ENCODE measurements around the gene DYSF. TPM values are rescaled to one million over a fixed set of nuclear protein-coding genes. Genes with fewer than 3 reads are reported as not detected.

Gene DYSF
- total RNA-seq, 1 donor from 2014 or later: 15.2 TPM

DNA sequence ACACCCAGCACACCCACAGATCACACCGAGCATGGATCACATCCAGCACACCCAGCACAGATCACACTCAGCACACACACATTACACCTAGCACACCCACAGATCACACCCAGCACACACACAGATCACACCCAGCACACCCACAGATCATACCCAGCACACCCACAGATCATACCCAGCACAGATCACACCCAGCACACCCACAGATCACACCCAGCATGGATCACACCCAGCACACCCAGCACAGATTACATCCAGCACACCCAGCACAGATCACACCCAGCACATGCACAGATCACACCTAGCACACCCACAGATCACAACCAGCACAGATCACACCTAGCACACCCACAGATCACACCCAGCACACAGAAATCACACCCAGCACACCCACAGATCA, 118.6 kb downstream of the DYSF start:
- no peak for DNase-seq (ENCODE audit: low spot score)

DNA sequence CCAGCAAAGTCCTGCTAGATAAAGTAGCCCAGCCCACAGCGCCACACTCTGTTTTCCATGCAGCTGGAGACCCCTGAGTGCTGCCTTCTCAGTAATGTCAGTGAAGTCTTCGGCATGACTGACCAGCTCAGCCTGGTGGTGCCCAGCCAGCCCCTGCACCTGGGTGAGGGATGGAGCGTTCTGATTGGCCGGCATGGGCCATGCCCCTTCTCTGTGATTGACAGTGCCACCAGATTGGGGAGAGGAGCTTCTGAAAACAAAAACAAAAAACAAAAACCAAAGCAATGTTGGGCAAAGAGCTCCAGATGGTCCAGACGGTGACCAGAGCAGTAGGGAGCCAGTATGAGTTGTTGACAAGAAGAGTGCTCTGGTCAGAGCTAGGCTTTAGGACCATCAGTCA, 122.6 kb downstream of the DYSF start:
- no peak for DNase-seq (ENCODE audit: low spot score)

DNA sequence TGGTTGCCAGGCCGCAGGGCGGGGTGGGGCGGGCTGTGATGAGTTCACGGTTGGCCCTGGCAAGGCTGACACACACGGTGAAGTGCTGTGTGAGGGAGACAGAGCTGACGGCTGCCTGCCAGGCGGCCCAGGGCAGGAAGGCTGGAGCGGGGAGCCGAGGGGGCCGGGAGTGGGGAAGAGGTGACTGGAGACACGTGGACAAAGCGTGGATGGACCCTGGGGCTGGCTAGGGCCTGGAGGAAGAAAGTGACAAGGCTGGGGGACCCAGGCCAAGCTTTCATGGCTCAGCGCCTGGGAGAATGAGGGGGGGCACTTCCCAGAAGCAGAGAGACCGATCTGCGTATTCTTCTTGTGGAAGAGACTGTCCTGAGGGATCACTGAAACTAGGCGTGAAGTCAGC, 123.2 kb downstream of the DYSF start:
- no peak for DNase-seq (ENCODE audit: low spot score)

DNA sequence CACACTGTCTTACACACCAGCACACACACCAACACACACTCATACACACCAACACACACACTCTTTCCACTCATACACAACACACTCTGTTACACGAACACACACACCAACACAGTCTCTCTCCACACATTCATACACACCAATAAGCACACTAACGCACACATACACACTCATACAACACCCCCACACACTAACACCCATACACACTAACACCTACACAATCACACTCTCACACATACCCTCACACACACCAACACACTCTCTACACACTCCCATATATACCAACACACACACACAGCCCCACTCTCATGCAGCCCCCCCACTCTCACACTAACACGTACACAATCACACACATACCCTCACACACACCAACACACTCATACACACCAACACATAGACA, 123.8 kb downstream of the DYSF start:
- no peak for DNase-seq (ENCODE audit: low spot score)

DNA sequence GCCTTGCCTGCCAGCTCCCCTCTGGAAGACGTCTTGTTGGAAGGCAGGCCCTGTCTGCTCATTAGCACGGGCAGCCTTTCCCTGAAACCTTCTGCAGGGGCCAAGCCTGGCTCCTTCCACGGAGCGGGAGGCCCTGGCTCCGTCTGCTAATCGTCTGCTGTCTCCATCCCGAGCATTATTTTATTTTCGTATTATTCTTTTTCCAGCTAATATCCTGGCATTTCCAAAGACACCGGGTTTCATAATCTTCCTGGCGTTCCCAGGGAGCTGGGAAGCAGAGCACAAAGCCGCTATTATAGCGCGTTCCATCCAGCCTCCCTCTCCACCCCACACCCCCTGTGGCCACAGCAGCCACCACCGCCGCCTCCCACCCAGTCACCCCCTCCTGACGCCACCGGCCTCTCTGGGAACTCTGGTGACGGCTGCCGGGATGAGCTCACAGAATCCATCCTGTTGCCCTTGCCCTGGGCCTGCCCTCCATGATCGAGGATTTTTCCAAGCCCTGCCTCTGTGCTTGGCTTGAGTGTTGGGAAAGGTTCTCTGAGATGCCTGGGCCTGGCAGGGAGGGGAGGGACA, 125.5 kb downstream of the DYSF start:
- DNase-seq (ENCODE audit: low spot score): no peak

DNA sequence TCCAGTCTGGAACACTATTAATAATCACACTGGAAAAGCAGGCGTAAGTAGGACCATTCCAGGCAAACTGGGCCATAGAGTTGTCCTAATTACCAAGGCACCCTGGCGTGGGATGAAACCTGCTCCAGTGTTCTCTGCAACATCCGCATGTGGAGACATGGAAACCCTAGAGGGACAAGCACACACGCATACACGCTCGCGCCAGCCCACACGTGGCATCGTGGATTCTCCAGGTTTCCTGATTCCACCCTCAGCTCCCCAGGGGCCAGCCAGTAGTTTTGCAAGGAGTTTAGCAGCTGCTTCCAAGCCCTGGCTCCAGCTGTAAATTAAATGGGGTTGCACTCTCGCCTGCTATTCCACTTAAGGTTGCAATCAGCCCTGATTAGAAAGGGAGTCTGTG, 127.7 kb downstream of the DYSF start:
- DNase-seq (ENCODE audit: low spot score): no peak

DNA sequence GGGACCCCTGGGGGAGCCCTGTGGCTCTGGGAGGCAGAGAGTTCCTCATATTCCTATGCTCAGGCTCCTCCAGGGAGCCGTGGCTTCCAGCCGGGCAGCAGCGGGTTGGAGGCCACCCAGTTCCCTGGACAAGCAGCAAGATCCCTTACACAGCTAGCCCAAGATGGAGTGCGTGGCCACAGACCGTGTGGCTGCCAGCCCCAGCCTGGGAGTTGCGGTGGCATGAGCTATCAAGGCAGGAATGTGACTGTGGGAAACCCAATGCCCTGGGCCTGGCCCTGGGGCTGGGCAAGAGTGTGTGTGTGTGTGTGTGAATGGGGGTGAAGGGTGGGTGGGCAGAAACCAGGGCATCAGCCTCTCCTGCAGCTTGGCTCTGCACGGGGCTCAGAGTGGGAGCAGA, 130.5 kb downstream of the DYSF start:
- DNase-seq (ENCODE audit: low spot score): no peak

DNA sequence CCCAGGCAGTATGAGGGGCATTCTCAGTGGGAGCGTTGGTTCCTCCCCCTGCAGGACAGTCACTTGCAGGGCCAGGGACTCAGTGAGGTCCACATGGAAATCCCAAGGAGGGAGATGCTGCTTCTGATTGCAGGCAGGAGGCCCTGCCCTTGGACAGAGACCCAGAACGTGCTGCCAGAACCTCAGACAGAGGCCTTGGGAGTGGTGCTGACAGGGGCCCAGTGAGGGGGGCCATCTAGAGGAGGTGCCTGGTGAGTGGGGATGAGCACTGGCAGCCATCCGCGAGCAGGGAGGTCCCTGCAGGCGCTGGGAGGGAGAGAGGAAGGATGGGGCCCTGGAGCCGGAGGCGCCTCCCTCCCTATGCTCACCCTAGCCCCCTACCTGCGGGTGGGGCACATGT, 133.1 kb downstream of the DYSF start:
- no peak for DNase-seq (ENCODE audit: low spot score)

DNA sequence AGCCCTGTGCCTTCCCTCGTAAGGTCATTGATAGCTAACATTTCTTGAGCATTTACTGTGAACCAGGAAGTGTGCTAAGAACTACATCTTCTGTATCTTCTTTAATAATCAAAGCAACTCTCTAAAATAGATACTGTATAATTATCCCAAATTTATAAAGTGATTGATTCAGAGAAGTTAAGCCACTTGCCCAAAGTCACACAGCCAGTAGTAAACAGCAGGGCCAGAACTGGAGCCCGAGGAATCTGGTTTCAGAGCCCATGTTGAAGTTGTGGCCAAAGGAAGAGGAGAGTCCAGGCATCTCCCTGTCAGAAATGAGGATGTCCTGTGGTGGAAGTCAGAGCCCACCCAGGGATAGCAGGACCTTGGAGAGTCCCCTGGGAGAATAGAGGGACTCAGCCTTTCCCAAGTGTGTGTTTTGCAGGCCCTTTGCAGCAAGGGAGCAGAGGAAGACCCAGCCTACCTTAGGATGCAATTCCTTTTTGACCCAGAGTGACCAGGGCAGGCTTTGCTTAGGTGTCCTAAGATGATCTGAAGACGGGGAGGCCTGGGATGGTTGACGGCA, 134.2 kb downstream of the DYSF start:
- DNase-seq (ENCODE audit: low spot score): no peak

DNA sequence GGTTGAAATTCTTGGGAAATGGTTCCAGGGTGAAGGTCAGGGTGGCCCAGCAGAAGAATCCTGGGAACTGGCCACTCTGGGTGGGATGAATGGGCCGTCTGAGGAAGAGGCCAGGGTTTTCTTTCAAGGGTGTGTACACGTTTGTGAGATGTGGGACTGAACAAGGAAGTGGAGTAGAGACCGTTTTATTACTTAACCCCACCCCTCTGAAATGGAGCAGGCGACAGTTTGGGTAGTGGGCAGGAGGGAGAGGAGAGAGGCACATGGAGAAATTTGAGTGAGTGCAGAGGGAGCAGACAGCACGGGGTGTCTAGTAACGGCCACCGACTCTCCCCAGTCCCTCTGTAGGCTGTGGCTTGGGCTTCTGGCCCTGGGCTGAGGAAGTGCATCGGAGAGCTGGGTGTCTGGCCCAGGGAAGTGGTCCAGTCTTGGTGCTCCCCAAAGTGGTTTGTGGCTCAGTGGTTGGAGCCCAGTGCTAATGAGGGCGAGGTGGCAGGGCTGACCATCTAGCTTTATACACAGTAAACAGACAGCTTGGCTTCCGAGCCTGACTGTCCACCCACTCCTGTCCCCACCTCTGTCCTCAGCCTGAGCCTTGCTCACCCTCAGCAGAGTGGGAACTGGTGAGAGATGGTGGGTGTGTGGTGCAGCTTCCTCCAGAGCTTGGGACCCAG, 135.3 kb downstream of the DYSF start:
- no peak for DNase-seq (ENCODE audit: low spot score)

DNA sequence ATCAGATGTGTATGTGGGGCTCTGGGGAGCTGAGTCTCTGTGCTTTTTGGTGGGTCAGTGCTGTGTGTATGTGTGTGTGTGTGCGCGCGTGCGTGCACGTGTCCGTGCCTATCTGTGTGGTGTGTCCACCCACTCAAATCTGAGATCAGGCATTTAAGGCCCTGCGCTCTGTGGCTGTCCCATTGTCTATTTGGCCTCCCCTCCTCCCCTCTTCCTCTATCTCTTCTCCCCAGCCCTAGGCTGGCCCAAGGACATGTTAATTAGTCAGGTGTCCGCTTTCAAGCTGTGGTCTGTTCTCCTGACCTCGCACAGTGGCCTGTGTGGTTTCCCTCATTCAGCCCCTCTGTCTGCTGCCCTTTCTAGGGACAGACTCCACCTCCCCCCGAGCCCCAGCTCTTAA, 136.4 kb downstream of the DYSF start:
- DNase-seq (ENCODE audit: low spot score): no peak

DNA sequence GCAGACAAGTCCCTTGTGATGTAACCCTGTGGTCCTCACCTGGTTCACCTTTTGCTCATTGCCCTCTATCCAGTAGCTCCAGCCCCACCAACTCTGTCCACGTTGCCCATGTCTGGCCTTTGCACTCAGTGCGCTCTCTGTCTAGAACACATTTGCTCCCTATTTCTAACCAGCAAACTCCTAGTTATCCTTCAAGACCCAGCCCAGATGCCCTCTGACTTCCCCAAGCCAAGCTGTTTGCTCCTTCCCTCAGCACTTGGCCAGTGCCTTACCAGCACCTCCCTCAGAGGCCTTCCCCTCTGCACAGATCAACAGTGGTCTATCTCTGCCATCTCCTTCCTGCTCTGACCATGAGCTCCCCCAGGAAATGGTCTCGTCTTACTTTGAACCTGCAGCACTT, 137.7 kb downstream of the DYSF start:
- DNase-seq (ENCODE audit: low spot score): no peak

DNA sequence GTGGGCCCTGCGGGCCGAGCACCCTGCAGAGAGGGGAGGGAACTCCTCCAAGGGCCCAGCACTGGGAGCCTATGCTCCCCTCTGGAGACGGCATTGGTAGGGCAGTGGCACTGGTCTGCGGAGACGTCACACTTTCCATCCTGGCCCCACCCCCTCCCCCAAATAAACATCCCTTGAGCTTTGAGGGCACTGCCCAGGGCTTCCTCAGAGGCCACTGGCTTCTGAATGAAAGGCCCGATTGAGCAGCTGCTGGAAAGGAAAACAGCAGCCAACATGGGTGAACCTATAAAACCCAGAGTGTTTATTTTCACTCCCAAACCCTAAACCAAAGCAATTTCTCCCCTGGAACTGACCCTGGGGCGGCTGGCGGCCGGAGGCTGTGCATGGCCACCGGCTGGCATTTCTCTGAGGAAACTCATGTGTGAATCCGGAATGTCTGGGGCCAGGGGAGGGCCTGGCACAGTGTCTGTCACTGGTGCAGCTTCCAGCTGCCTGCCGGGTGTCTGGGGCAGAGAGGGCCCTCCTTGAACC, 138.9 kb downstream of the DYSF start:
- no peak for DNase-seq (ENCODE audit: low spot score)

DNA sequence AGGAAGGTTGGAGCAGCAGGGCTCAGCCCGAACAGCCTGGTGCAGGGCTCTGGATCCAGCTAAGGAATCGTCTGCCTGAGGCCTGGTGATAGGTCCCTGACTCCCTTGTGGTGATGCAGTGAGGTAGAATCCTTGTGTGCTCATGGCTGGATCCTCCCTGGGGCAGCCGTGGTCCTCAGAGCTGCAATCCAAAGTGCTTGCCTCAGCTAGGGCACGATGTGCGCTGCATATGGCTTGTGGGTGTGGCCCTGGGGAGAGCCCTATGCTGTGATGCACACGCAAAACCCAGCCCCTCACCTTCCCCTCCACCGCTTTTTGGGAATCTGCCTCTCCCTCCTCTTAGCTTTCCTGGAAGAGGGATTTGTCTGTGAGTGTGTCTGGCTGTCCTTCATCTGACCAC, 142.2 kb downstream of the DYSF start:
- no peak for DNase-seq (ENCODE audit: low spot score)

DNA sequence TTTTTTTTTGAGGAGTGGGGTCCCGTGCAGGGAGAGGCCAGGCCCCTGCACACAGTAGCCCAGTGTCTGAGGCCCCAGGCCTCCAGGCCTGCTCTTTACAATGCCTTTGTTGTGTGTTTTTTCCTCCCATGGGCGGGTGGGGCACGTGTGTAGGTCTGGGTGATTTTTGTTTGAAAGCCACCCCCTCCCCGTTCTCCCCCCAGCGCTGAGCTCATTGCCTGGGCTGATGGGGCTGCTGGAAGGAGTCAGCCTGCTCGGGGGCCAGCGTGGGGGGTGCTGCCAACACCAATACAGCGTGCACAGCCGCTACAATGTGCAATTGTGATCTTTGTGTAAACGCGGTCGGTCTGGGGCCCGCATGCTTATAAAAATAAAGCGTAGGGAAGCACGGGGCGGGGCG, 142.7 kb downstream of the DYSF start:
- DNase-seq (ENCODE audit: low spot score): no peak

DNA sequence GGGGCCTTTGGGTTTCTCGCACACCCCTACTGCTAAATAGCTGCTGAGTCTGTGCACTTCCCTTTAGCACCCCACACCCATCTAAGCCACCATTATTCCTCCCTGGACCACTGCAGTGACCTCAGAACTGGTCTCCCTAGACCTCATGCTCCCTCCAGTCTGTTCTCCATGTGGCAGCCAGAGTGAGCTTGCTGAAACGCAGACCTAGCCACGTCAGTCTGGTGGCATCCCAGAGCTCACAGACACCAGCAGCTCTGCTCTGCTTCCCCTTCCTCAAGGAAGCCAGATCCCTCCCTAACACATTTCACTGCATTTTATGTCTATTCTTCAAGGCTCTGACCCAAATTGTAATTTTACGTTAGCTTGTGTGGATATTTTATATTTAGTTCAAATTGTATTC, 144.4 kb downstream of the DYSF start:
- DNase-seq (ENCODE audit: low spot score): no peak

DNA sequence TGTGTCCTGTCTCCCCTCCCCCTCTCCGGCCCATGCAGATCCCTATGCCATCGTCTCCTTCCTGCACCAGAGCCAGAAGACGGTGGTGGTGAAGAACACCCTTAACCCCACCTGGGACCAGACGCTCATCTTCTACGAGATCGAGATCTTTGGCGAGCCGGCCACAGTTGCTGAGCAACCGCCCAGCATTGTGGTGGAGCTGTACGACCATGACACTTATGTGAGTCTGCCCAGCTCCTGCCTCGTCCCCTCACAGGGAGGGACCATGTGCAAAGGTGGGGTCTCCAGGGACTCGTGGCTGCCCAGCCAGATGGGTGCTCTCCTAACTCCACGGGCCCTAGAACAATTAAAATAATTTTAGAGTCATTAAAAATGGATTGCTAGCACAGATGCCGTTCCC, 145.2 kb downstream of the DYSF start:
- no peak for DNase-seq (ENCODE audit: low spot score)

DNA sequence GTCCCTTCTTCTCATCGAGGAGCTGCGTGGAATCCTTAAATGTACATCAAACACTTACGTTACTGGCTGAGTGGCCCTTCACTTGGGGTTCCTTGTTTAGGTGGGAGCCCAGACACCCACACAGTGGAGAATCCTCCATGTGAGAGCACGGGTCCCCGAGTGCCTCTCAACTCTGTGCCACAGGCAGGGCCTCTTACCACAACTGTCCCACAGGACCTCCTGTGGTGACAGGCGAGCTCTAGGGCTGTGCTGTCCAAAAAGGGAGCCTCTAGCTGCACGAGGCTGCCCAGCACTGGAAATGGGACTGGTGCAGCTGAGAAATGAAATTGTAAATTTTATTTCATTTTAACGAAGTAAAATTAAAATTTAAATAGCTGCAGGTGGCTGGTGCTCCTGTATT, 145.7 kb downstream of the DYSF start:
- DNase-seq (ENCODE audit: low spot score): no peak

DNA sequence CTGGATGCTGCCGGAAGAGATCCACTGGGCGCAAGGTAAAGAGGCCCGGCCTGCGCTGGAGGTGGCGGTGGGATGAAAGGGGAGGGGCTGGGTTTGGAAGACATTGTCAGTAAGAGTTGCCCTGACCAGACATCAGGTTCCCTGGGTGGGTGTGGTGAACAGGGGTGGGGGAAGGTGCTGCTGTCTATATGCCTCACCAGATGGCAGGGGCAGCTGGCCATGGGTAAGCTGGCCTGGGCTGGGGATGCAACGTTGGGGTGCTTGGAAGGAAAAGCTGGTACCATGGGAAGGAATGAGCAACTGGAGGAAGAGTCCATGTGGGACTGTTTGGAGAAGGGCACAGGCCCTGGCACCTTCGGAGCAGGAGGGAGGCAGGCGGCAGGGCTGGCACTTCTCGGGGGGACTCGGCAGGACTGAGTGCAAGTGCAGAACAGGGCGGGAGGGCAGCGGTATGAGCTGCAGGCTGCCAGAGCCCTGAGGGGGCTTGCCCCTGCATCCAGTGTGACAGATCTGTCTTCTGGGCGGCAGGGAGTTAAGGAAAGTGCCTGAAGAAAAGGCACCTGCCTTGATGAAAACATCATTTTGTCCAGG, 146.4 kb downstream of the DYSF start:
- DNase-seq (ENCODE audit: low spot score): no peak

DNA sequence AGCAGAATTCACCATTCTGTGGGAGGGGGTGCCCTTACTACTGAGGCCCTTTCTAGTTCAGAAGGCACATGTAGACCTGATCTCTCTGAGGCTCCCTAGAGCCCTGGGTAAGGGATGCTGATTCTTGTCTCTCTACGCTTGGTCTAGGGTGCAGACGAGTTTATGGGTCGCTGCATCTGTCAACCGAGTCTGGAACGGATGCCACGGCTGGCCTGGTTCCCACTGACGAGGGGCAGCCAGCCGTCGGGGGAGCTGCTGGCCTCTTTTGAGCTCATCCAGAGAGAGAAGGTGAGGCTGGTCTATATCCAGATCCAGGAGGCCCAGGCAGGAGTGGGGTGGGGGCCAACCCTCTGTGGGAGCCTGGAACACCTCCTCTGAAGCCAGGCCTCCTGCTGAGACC, 147.2 kb downstream of the DYSF start:
- no peak for DNase-seq (ENCODE audit: low spot score)

DNA sequence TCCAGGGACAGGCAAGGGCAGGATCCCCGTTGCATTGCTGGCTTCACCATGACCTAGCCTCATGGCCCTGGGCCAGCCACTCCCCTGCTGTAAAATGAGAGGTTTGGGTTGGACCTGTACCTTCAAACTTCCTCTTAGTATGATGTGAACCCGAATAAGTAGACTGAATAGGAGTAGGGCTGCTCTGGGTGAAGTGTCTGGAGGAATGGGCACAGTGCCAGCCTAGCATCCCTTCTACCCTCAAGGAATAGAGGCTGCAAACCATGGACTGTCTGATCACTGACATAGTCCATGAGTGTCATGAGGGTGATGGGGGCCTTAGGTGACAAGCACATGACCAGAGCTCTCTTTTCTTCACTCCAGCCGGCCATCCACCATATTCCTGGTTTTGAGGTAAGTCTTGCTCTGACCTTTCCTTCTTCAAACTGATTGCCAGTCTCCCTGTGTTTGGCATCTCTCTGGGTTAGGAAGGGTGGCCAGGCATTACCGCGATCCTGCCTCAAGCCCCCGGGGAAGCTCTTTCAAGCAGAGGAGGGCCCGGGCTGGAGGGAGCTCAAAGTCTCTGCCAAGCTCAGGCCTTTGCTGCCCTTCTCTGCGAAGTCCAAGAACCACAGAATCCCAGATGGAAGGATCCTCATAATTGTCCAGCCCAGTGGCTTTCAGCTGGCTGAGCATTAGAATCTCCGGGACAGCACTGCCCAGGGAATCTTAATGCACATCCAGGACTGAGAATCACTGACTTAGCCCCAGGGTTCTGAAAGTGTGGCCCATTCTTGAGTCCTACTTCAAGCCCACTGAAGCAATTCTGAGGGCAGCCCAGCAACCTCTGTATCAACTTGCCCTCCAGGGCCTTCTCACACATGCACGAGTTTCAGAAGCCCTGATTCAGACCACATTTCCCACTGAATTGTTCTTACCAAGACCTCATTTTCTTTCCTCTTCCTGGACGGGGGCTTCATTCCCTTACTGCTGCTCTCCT, 148.1 kb downstream of the DYSF start:
- DNase-seq (ENCODE audit: low spot score): no peak

DNA sequence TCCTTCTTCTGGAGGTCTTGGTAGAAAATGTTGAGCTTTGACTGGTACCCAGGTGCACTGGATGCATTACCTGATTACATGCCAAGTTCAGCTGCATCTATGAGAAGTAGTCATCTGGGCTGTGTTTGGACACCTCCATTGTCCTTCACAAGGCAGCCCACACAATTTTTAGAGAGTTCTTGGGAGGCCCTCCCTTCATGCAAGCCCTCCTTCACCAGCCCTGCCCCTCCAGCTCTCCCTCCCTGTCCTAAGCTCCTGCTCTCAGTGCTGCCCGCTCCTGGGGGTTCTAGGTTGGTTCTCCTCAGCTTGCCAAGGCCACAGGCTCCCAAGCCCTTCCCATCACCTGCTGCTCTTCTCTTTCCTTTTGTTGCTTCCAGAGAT, 148.7 kb downstream of the DYSF start:
- DNase-seq (ENCODE audit: low spot score): no peak
